Natural killer cell (primary cell): Measurements from ENCODE around the gene LAIR2. TPM values are rescaled to one million over a fixed set of nuclear protein-coding genes. Genes with fewer than 3 reads are reported as not detected.

Experiments used
- ATAC-seq, 3 donors: fragments of 150-1000 bp in 2 of 3; fragments of 200-7000 bp in 1 of 3; cut with Tn5 transposase; 1 replicate in 1 of 3; 2 replicates in 2 of 3; pipeline ENCODE4 v1.10.0; 2021; ENCODE audit warnings: mild to moderate bottlenecking in 2 of 3, moderate library complexity in 2 of 3
- DNase-seq, 2 donors: peaks; one replicate each; pipeline versions ENCODE4 v3.0.0 to v3.0.0-alpha.2; 2013 to 2021; ENCODE audit warnings: mixed read lengths in 1 of 2
- H3K27ac ChIP-seq: one replicate; pipeline ENCODE4 v1.5.1; 2013; ENCODE audit warnings: mild to moderate bottlenecking, low read length
- H3K27me3 ChIP-seq: one replicate; pipeline ENCODE4 v1.6.1; 2013; ENCODE audit warnings: low read length; ENCODE audit not compliant: control insufficient read depth, insufficient read depth
- H3K36me3 ChIP-seq: one replicate; pipeline ENCODE4 v1.6.1; 2013; ENCODE audit warnings: low read length; ENCODE audit not compliant: control insufficient read depth, insufficient read depth
- H3K4me1 ChIP-seq: one replicate; pipeline ENCODE4 v1.6.1; 2013; ENCODE audit warnings: low read length; ENCODE audit not compliant: control insufficient read depth, insufficient read depth
- H3K4me3 ChIP-seq: one replicate; pipeline ENCODE4 v1.5.1; 2013; ENCODE audit warnings: low read length
- H3K9me3 ChIP-seq: one replicate; pipeline ENCODE4 v1.6.1; 2013; ENCODE audit warnings: low read length; ENCODE audit not compliant: control insufficient read depth, insufficient read depth
- H3K27ac Mint-ChIP-seq, 2 donors: one replicate each; pipeline ENCODE4 v1.8.0; 2022; ENCODE audit warnings: mild to moderate bottlenecking in 2 of 2, mixed read lengths in 2 of 2, moderate library complexity in 1 of 2
- H3K27me3 Mint-ChIP-seq, 2 donors: one replicate each; pipeline ENCODE4 v1.8.0; 2022; ENCODE audit warnings: low read depth in 2 of 2, mixed read lengths in 2 of 2
- H3K36me3 Mint-ChIP-seq: one replicate; pipeline ENCODE4 v1.8.0; 2022; ENCODE audit warnings: mixed read lengths
- H3K4me1 Mint-ChIP-seq, 2 donors: one replicate each; pipeline ENCODE4 v1.8.0; 2022; ENCODE audit warnings: mixed read lengths in 2 of 2
- H3K4me3 Mint-ChIP-seq: one replicate; pipeline ENCODE4 v1.8.0; 2022; ENCODE audit warnings: mild to moderate bottlenecking, moderate library complexity, mixed read lengths
- H3K9me3 Mint-ChIP-seq, 2 donors: one replicate each; pipeline ENCODE4 v1.8.0; 2022; ENCODE audit warnings: mixed read lengths in 2 of 2
- CTCF ChIP-seq: fragments of 200-600 bp; IDR thresholded peaks from one replicate; pipeline ENCODE4 v1.8.0; 2022; ENCODE audit warnings: antibody characterized with exemption
- WGBS: methylation state at CpG from one replicate; pipeline ENCODE4 v1.1.7; 2013; ENCODE audit warnings: missing lambda C conversion rate; ENCODE audit not compliant: insufficient coverage; 5-methylcytosine and 5-hydroxymethylcytosine counted together
- intact Hi-C: fragments of 100-400 bp; cut with micrococcal nuclease; formaldehyde crosslinking; loops from one replicate; pipeline ENCODE4 v1.14.2; 2022
- total RNA-seq, 4 donors: library from RNA; stranded (reverse); fragments of 120-200 nt in 1 of 4; gene quantifications; one replicate each; pipeline versions ENCODE4 v1.2.3 to v1.2.4, GENCODE V29; 2013 to 2022

The LAIR2 gene
- total RNA-seq, 3 donors from 2014 or later (not counting 1 experiment from before 2014, with no cell fraction given): 44.1 to 67.7 (median 53.3) TPM

- no peak overlapping the region for H3K27ac ChIP-seq
- DNase-seq: no peak
- no peak for ATAC-seq
- no peak overlapping the region for H3K4me3 Mint-ChIP-seq
- no peaks in the 10 kb centered on the region for H3K9me3 Mint-ChIP-seq
- TF ChIP-seq CTCF: no peak
- H3K4me1 ChIP-seq: peaks cover 19% of the 10 kb centered on the region
- 70% methylated on average over 6 of the region's 6 CpGs for WGBS
- H3K4me1 Mint-ChIP-seq: peaks cover 6 to 30% of the 10 kb centered on the region in 2 donors
- H3K4me3 ChIP-seq: no peak overlapping the region
- intact Hi-C loops: loop anchor here (10.0 kb wide), 1 partner anchor 361 kb away; the partner anchor contains the start of gene KIR2DS4
- peaks cover 52 to 56% of the 10 kb centered on the region in 2 donors for H3K27me3 Mint-ChIP-seq
- peaks cover 28% of the 10 kb centered on the region for H3K27me3 ChIP-seq
- H3K27ac Mint-ChIP-seq: no peak overlapping the region
- no peaks in the 10 kb centered on the region for H3K9me3 ChIP-seq
- no peaks in the 10 kb centered on the region for H3K36me3 Mint-ChIP-seq
- H3K36me3 ChIP-seq: no peaks in the 10 kb centered on the region
Measured at GRCh38 chr19:54473892-54474372, 28.7 kb upstream of the LAIR2 start.

DNA sequence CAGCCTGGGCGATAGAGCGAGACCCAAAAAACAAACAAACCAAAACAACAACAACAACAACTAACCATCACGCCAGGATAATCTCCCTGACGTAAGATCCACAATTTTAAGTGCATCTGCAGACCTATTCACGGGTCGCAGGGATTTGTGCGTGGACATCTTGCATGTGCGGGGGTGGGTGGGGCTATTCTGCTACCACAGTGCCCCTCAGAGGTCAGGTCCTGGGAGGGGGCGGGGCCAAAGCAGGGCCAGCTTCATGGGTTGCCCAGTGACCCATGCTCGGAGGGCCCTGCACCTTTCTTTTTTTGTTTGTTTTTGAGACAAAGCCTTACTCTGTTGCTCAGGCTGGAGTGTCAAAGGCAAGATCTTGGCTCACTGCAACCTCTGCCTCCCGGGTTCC is 26.9 kb upstream of the LAIR2 start:
- no peak overlapping the region for H3K27ac Mint-ChIP-seq
- peaks cover 22 to 37% of the 10 kb centered on the region in 2 donors for H3K4me1 Mint-ChIP-seq
- 90% methylated on average over 11 of the region's 11 CpGs for WGBS
- peaks cover 29% of the 10 kb centered on the region for H3K4me1 ChIP-seq
- peaks cover 15% of the 10 kb centered on the region for H3K27me3 ChIP-seq
- no peak overlapping the region for H3K4me3 ChIP-seq
- no peak overlapping the region for H3K27ac ChIP-seq
- no peaks in the 10 kb centered on the region for H3K36me3 ChIP-seq
- TF ChIP-seq CTCF: no peak
- no peaks in the 10 kb centered on the region for H3K36me3 Mint-ChIP-seq
- ATAC-seq (no peak), DNase-seq (no peak)
- no peak overlapping the region for H3K4me3 Mint-ChIP-seq
- intact Hi-C loops: loop anchor here (10.0 kb wide), 1 partner anchor 359 kb away; the partner anchor contains the start of gene KIR2DS4
- H3K9me3 Mint-ChIP-seq: no peaks in the 10 kb centered on the region
- peaks cover 41 to 43% of the 10 kb centered on the region in 2 donors for H3K27me3 Mint-ChIP-seq
- H3K9me3 ChIP-seq: no peaks in the 10 kb centered on the region

GRCh38 chr19:54477650-54478049 is 25.0 kb upstream of the LAIR2 start:
- no peak for TF ChIP-seq CTCF
- Mint-ChIP-seq H3K4me1 (peaks cover 36 to 45% of the 10 kb centered on the region in 2 donors), H3K9me3 (no peaks in the 10 kb centered on the region), H3K36me3 (no peaks in the 10 kb centered on the region), H3K27me3 (peaks cover 39 to 46% of the 10 kb centered on the region in 2 donors), H3K4me3 (no peak overlapping the region), H3K27ac (no peak overlapping the region)
- H3K9me3 ChIP-seq: no peaks in the 10 kb centered on the region
- H3K27ac ChIP-seq: no peak overlapping the region
- H3K27me3 ChIP-seq: peaks cover 6% of the 10 kb centered on the region
- no peaks in the 10 kb centered on the region for H3K36me3 ChIP-seq
- intact Hi-C loops: loop anchor here (10.0 kb wide), 1 partner anchor 357 kb away; the partner anchor contains the start of gene KIR2DS4
- H3K4me3 ChIP-seq: no peak overlapping the region
- ATAC-seq: no peak
- DNase-seq: no peak
- peaks cover 38% of the 10 kb centered on the region for H3K4me1 ChIP-seq
- 94% methylated on average over 2 of the region's 3 CpGs for WGBS
